Lung (tissue), 12 donors: ENCODE data around the gene PCDHB9. TPM values are rescaled to one million over a fixed set of nuclear protein-coding genes. Genes with fewer than 3 reads are reported as not detected.
"Not testable (repeated sequence)": the region's sequence is repeated elsewhere in the genome, so short reads cannot be mapped to it uniquely, and the experiment has no call there.

Source experiments
- ATAC-seq: fragments of 200-7000 bp; cut with Tn5 transposase; one replicate; pipeline ENCODE4 v1.9.1; 2020; ENCODE audit warnings: moderate number of reproducible peaks; ENCODE audit not compliant: insufficient read depth, low FRiP score
- DNase-seq, 3 donors: peaks; one replicate each; pipeline ENCODE4 v3.0.0-alpha.2; 2013 to 2017
- H3K27ac ChIP-seq, 2 donors: one replicate each; pipeline ENCODE4 v1.5.1; 2013; ENCODE audit warnings: mild to moderate bottlenecking in 2 of 2, moderate library complexity in 2 of 2, control low read depth in 1 of 2, inconsistent platforms in 1 of 2, low read depth in 1 of 2, low read length in 1 of 2
- H3K27me3 ChIP-seq, 3 donors: one replicate each; pipeline ENCODE4 v1.5.1; 2013; ENCODE audit warnings: low read length in 2 of 3; ENCODE audit not compliant: control insufficient read depth in 3 of 3, insufficient read depth in 3 of 3
- H3K36me3 ChIP-seq, 4 donors: one replicate each; pipeline ENCODE4 v1.5.1; 2013; ENCODE audit warnings: low read length in 4 of 4, mild to moderate bottlenecking in 1 of 4, moderate library complexity in 1 of 4; ENCODE audit not compliant: control insufficient read depth in 4 of 4, insufficient read depth in 4 of 4
- H3K4me1 ChIP-seq, 5 donors: one replicate each; pipeline ENCODE4 v1.5.1; 2013; ENCODE audit warnings: low read length in 5 of 5, mild to moderate bottlenecking in 2 of 5, moderate library complexity in 1 of 5; ENCODE audit not compliant: control insufficient read depth in 5 of 5, insufficient read depth in 5 of 5
- H3K4me3 ChIP-seq: one replicate; pipeline ENCODE4 v1.5.1; 2013; ENCODE audit warnings: mild to moderate bottlenecking, control low read depth, moderate library complexity
- H3K9ac ChIP-seq, 2 donors: one replicate each; pipeline ENCODE4 v1.5.1; 2013; ENCODE audit warnings: low read length in 2 of 2, control low read depth in 1 of 2; ENCODE audit not compliant: insufficient read depth in 1 of 2
- H3K9me3 ChIP-seq, 4 donors: one replicate each; pipeline ENCODE4 v1.5.1; 2013; ENCODE audit warnings: low read length in 3 of 4, mild to moderate bottlenecking in 1 of 4, moderate library complexity in 1 of 4; ENCODE audit not compliant: control insufficient read depth in 4 of 4, insufficient read depth in 3 of 4
- CTCF ChIP-seq: IDR thresholded peaks from 2 replicates; pipeline ENCODE4 v1.5.1; 2012; ENCODE audit warnings: mild to moderate bottlenecking; ENCODE audit errors: control extremely low read depth, extremely low read depth
- WGBS, 2 donors: extraction: QIAGEN DNeasy Blood & Tissue Kit; methylation state at CpG; one replicate each; pipeline ENCODE4 v1.1.7; 2013; 5-methylcytosine and 5-hydroxymethylcytosine counted together
- polyA plus RNA-seq, 2 donors: library from polyadenylated mRNA; stranded (reverse); fragments of 200-250 nt; gene quantifications; one replicate each; pipeline ENCODE4 v1.2.1, GENCODE V29; 2013
- total RNA-seq, 2 donors: library from RNA; depleted of rRNA in 1 of 2; stranded (reverse); fragments of >200 nt in 1 of 2; gene quantifications; one replicate each; pipeline ENCODE4 v1.2.1, GENCODE V29; 2014 to 2021
- donor health status: control.
- donor health status: control.
- donor health status: Bipolar disorder and iron deficiency.
- donor health status: healthy.
- donor health status: DM: yes; HTN: yes; CAD: no.

Gene PCDHB9
- total and polyA plus RNA-seq, 4 donors: 0.37 to 3.1 (median 1.1) TPM

- DNase-seq: peak; percentile 40 to 64 (median 54)
- Histone ChIP-seq H3K36me3 (no peaks in the 10 kb centered on the region), H3K4me3 (no peak within 1 kb of the TSS), H3K9ac (no peak within 1 kb of the TSS), H3K9me3 (peaks cover 0 to 28% (median 13%) of the 10 kb centered on the region in 4 donors), H3K4me1 (peaks cover 0 to 2% (median 0%) of the 10 kb centered on the region in 5 donors), H3K27me3 (no peaks in the 10 kb centered on the region), H3K27ac (no peak within 1 kb of the TSS)
- 14 to 19% methylated on average over 11 of the region's 11 CpGs for WGBS, 2 donors
- TF ChIP-seq CTCF: no peak
- no peak for ATAC-seq
These were observed 21.5 kb downstream of the PCDHB9 start, which contains the start of gene PCDHB12 for GRCh38 chr5:141208478-141208877. Gene PCDHB12 (plus strand): TSS chr5:141208719. CDS start chr5:141208908, 189 bp downstream.

- H3K27me3 ChIP-seq, DNase-seq, H3K36me3 ChIP-seq, ATAC-seq, H3K4me3 ChIP-seq, H3K9ac ChIP-seq, H3K27ac ChIP-seq, H3K4me1 ChIP-seq: not testable (repeated sequence)
- H3K9me3 ChIP-seq: peaks cover 0 to 34% (median 15%) of the 10 kb centered on the region in 4 donors
- 31 to 40% methylated on average over 34 to 39 of the region's 39 CpGs for WGBS, 2 donors
These were observed 23.3 kb downstream of the PCDHB9 start for GRCh38 chr5:141210281-141210680.

GRCh38 chr5:141210849-141211248 lies 23.9 kb downstream of the PCDHB9 start:
- not testable (repeated sequence) for H3K4me3 ChIP-seq, DNase-seq, H3K27ac ChIP-seq, H3K36me3 ChIP-seq, ATAC-seq, H3K4me1 ChIP-seq, H3K27me3 ChIP-seq, H3K9ac ChIP-seq
- peaks cover 0 to 34% (median 15%) of the 10 kb centered on the region in 4 donors for H3K9me3 ChIP-seq
- WGBS, 2 donors: 24 to 40% methylated on average over 12 to 21 of the region's 27 CpGs

- H3K36me3 ChIP-seq, H3K9ac ChIP-seq, H3K4me3 ChIP-seq, H3K4me1 ChIP-seq, H3K27ac ChIP-seq, H3K27me3 ChIP-seq: not testable (repeated sequence)
- WGBS, 2 donors: 8 to 9% methylated on average over 12 to 13 of the region's 18 CpGs
- H3K9me3 ChIP-seq: peaks cover 0 to 43% (median 12%) of the 10 kb centered on the region in 4 donors
- ATAC-seq: peak; percentile 11
- DNase-seq: peak; percentile 50 to 53 (median 53)
These were observed 26.8 kb downstream of the PCDHB9 start, which contains the start of gene PCDHB13 for GRCh38 chr5:141213656-141214339. Gene PCDHB13 (plus strand): TSS chr5:141213919. CDS start chr5:141214124, 205 bp downstream.

- H3K9me3 ChIP-seq: peaks cover 0 to 37% (median 13%) of the 10 kb centered on the region in 4 donors
- ATAC-seq: not testable (repeated sequence)
- 51 to 71% methylated on average over 8 to 11 of the region's 12 CpGs for WGBS, 2 donors
These were observed 27.6 kb downstream of the PCDHB9 start for GRCh38 chr5:141214583-141214982.

GRCh38 chr5:141215504-141215903 lies 28.5 kb downstream of the PCDHB9 start:
- peaks cover 0 to 29% (median 15%) of the 10 kb centered on the region in 4 donors for H3K9me3 ChIP-seq
- not testable (repeated sequence) for ATAC-seq

More at GRCh38 chr5:141214583-141214982, 27.6 kb downstream of the PCDHB9 start:
- not testable (repeated sequence) for DNase-seq, H3K27me3 ChIP-seq, H3K4me1 ChIP-seq, H3K27ac ChIP-seq, H3K9ac ChIP-seq, H3K4me3 ChIP-seq, H3K36me3 ChIP-seq

GRCh38 chr5:141216035-141216434 lies 29.1 kb downstream of the PCDHB9 start:
- 27 to 37% methylated on average over 10 to 22 of the region's 26 CpGs for WGBS, 2 donors
- not testable (repeated sequence) for H3K4me1 ChIP-seq, H3K27ac ChIP-seq, H3K9ac ChIP-seq, H3K4me3 ChIP-seq, H3K27me3 ChIP-seq, DNase-seq, H3K36me3 ChIP-seq, ATAC-seq
- H3K9me3 ChIP-seq: peaks cover 0 to 30% (median 14%) of the 10 kb centered on the region in 4 donors

More at GRCh38 chr5:141215504-141215903, 28.5 kb downstream of the PCDHB9 start:
- DNase-seq, H3K9ac ChIP-seq, H3K4me3 ChIP-seq, H3K4me1 ChIP-seq, H3K27ac ChIP-seq, H3K36me3 ChIP-seq, H3K27me3 ChIP-seq: not testable (repeated sequence)
- 34 to 44% methylated on average over 26 to 37 of the region's 40 CpGs for WGBS, 2 donors
